Ishikawa (cell line): ENCODE measurements around the gene NSD2.
A peak's percentile ranks its signal among the peaks of the same experiment; 100 is the strongest.

Experiments
- CEBPB ChIP-seq: IDR thresholded peaks from 2 replicates; pipeline ENCODE4 v1.6.1; 2012
- CREB1 ChIP-seq: IDR thresholded peaks from 2 replicates; pipeline ENCODE4 v1.6.1; 2012; ENCODE audit warnings: low read depth
- EGR1 ChIP-seq: IDR thresholded peaks from 2 replicates; pipeline ENCODE4 v1.6.1; 2012
- EP300 ChIP-seq: IDR thresholded peaks from 2 replicates; pipeline ENCODE4 v1.6.1; 2012; ENCODE audit warnings: borderline replicate concordance
- FOXM1 ChIP-seq: IDR thresholded peaks from 2 replicates; pipeline ENCODE4 v1.6.1; 2012; ENCODE audit warnings: low read depth, borderline replicate concordance
- MAX ChIP-seq: IDR thresholded peaks from 2 replicates; pipeline ENCODE4 v1.6.1; 2012
- NFIC ChIP-seq: IDR thresholded peaks from 2 replicates; pipeline ENCODE4 v1.6.1; 2012
- RAD21 ChIP-seq: IDR thresholded peaks from 2 replicates; pipeline ENCODE4 v1.6.1; 2012; ENCODE audit warnings: low read depth
- REST ChIP-seq: IDR thresholded peaks from 2 replicates; pipeline ENCODE4 v1.6.1; 2012; ENCODE audit warnings: low read depth, mild to moderate bottlenecking
- TAF1 ChIP-seq: IDR thresholded peaks from 2 replicates; pipeline ENCODE4 v1.6.1; 2012; ENCODE audit warnings: low read depth, mild to moderate bottlenecking
- TCF12 ChIP-seq: IDR thresholded peaks from 2 replicates; pipeline ENCODE4 v1.6.1; 2012; ENCODE audit warnings: low read depth
- TEAD4 ChIP-seq: IDR thresholded peaks from 2 replicates; pipeline ENCODE4 v1.6.1; 2012
- USF1 ChIP-seq: IDR thresholded peaks from 2 replicates; pipeline ENCODE4 v1.6.1; 2012
- YY1 ChIP-seq: IDR thresholded peaks from 2 replicates; pipeline ENCODE4 v1.6.1; 2012; ENCODE audit warnings: low read depth
- ZBTB7A ChIP-seq: IDR thresholded peaks from 2 replicates; pipeline ENCODE4 v1.6.1; 2012; ENCODE audit warnings: low read depth

NSD2 gene

GRCh38 chr4:1864076-1865008 is 6.9 kb upstream of the NSD2 start:
- no peak for TF ChIP-seq TAF1
- TF ChIP-seq CEBPB, result no peak
- no peak for TF ChIP-seq REST
- no peak for TF ChIP-seq EP300
- no peak for TF ChIP-seq TCF12
- TF ChIP-seq YY1, result no peak
- no peak for TF ChIP-seq CREB1
- no peak for TF ChIP-seq FOXM1
- TF ChIP-seq ZBTB7A, result no peak
- TF ChIP-seq USF1, result no peak
- no peak for TF ChIP-seq TEAD4
- no peak for TF ChIP-seq NFIC
- TF ChIP-seq EGR1, result no peak
- TF ChIP-seq MAX, result no peak
- TF ChIP-seq RAD21, result no peak

- TF ChIP-seq MAX (peak; percentile 33), REST (no peak)
These were observed 5.0 kb upstream of the NSD2 start for GRCh38 chr4:1866189-1866661.

GRCh38 chr4:1868293-1868692 is 2.9 kb upstream of the NSD2 start:
- TF ChIP-seq TAF1, result no peak
- TF ChIP-seq FOXM1, result no peak
- no peak for TF ChIP-seq CREB1
- TF ChIP-seq REST, result no peak
- no peak for TF ChIP-seq TCF12
- no peak for TF ChIP-seq RAD21
- no peak for TF ChIP-seq NFIC
- TF ChIP-seq ZBTB7A, result no peak
- no peak for TF ChIP-seq EGR1
- TF ChIP-seq MAX, result no peak
- TF ChIP-seq EP300, result no peak
- no peak for TF ChIP-seq USF1
- TF ChIP-seq YY1, result no peak
- TF ChIP-seq TEAD4, result no peak

- TF ChIP-seq TEAD4, result no peak
- TF ChIP-seq REST, result no peak
- no peak for TF ChIP-seq RAD21
- TF ChIP-seq FOXM1, result no peak
- no peak for TF ChIP-seq EGR1
- TF ChIP-seq TAF1, result no peak
- TF ChIP-seq USF1, result no peak
- no peak for TF ChIP-seq EP300
- no peak for TF ChIP-seq CEBPB
- TF ChIP-seq TCF12, result no peak
- no peak for TF ChIP-seq YY1
- no peak for TF ChIP-seq NFIC
- no peak for TF ChIP-seq ZBTB7A
These were observed 2.3 kb upstream of the NSD2 start for GRCh38 chr4:1868912-1869311.
